ENCODE results near the gene CASP4. TPM values are rescaled to one million over a fixed set of nuclear protein-coding genes. Genes with fewer than 3 reads are reported as not detected.
A peak's percentile ranks its signal among the peaks of the same experiment; 100 is the strongest.

The CASP4 gene
- total RNA-seq, 1 experiment from 2014 or later: 42.0 TPM

GRCh38 chr11:104905271-104905670 lies 63.1 kb downstream of the CASP4 start:
- Mint-ChIP-seq H3K27me3 (ENCODE audit: insufficient read depth, unreplicated experiment) (no peaks in the 10 kb centered on the region), H3K36me3 (ENCODE audit: insufficient read depth, unreplicated experiment) (no peaks in the 10 kb centered on the region), H3K4me3 (ENCODE audit: unreplicated experiment) (no peak overlapping the region), H3K9me3 (ENCODE audit: unreplicated experiment) (no peaks in the 10 kb centered on the region), H3K4me1 (ENCODE audit: low read depth, unreplicated experiment) (no peaks in the 10 kb centered on the region), H3K27ac (ENCODE audit: unreplicated experiment) (no peak overlapping the region)
- Histone ChIP-seq H3K9me3 (no peaks in the 10 kb centered on the region), H3K4me3 (ENCODE audit: low read depth, low read length) (no peak overlapping the region), H3K36me3 (ENCODE audit: control insufficient read depth, insufficient read depth, low read length) (no peaks in the 10 kb centered on the region), H3K4me1 (no peaks in the 10 kb centered on the region), H3K27me3 (replicated peaks; ENCODE audit: control insufficient read depth, insufficient read depth, low read length) (no peaks in the 10 kb centered on the region)
- BruUV-seq (replicated peaks): no TSS peak
- POLR2A ChIA-PET: no interaction called here
- CTCF ChIA-PET: no interaction called here
- TF ChIP-seq CTCF (IDR thresholded peaks at IDR 0.05; ENCODE audit: insufficient read depth in 1 of 2, low read depth in 1 of 2, low read length in 1 of 2, severe bottlenecking in 1 of 2, unreplicated experiment in 1 of 2): peak; percentile 34 to 51
- DNase-seq: peak in 1 of 2 experiments; percentile 29
- intact Hi-C loops (cut with micrococcal nuclease; ENCODE audit: unreplicated experiment): loop anchor here (10.0 kb wide), 1 partner anchor 960 kb away; no protein-coding TSS in a partner anchor

- H3K4me1 Mint-ChIP-seq (ENCODE audit: low read depth, unreplicated experiment): no peaks in the 10 kb centered on the region
- no peaks in the 10 kb centered on the region for H3K9me3 Mint-ChIP-seq (ENCODE audit: unreplicated experiment)
- Histone ChIP-seq H3K4me3 (ENCODE audit: low read depth, low read length) (no peak overlapping the region), H3K4me1 (no peaks in the 10 kb centered on the region), H3K36me3 (ENCODE audit: control insufficient read depth, insufficient read depth, low read length) (no peaks in the 10 kb centered on the region), H3K9me3 (no peaks in the 10 kb centered on the region), H3K27me3 (replicated peaks; ENCODE audit: control insufficient read depth, insufficient read depth, low read length) (no peaks in the 10 kb centered on the region)
- TF ChIP-seq CTCF (IDR thresholded peaks at IDR 0.05; ENCODE audit: insufficient read depth in 1 of 2, low read depth in 1 of 2, low read length in 1 of 2, severe bottlenecking in 1 of 2, unreplicated experiment in 1 of 2): no peak
- ChIA-PET POLR2A (no interaction called here), CTCF (no interaction called here)
- intact Hi-C loops (cut with micrococcal nuclease; ENCODE audit: unreplicated experiment): no loop called here
- peaks cover 3% of the 10 kb centered on the region for H3K27me3 Mint-ChIP-seq (ENCODE audit: insufficient read depth, unreplicated experiment)
- no peak overlapping the region for H3K4me3 Mint-ChIP-seq (ENCODE audit: unreplicated experiment)
- DNase-seq: no peak
- no TSS peak for BruUV-seq (replicated peaks)
- H3K27ac Mint-ChIP-seq (ENCODE audit: unreplicated experiment): no peak overlapping the region
- no peaks in the 10 kb centered on the region for H3K36me3 Mint-ChIP-seq (ENCODE audit: insufficient read depth, unreplicated experiment)
These were observed 69.1 kb downstream of the CASP4 start for GRCh38 chr11:104899226-104899625.

GRCh38 chr11:104898685-104899013 lies 69.7 kb downstream of the CASP4 start:
- H3K4me1 Mint-ChIP-seq (ENCODE audit: low read depth, unreplicated experiment): no peaks in the 10 kb centered on the region
- CTCF ChIA-PET: no interaction called here

More at GRCh38 chr11:104898685-104899013, 69.7 kb downstream of the CASP4 start:
- Histone ChIP-seq H3K36me3 (ENCODE audit: control insufficient read depth, insufficient read depth, low read length) (no peaks in the 10 kb centered on the region), H3K9me3 (no peaks in the 10 kb centered on the region), H3K4me1 (no peaks in the 10 kb centered on the region), H3K27me3 (replicated peaks; ENCODE audit: control insufficient read depth, insufficient read depth, low read length) (no peaks in the 10 kb centered on the region), H3K4me3 (ENCODE audit: low read depth, low read length) (no peak overlapping the region)
- H3K36me3 Mint-ChIP-seq (ENCODE audit: insufficient read depth, unreplicated experiment): no peaks in the 10 kb centered on the region
- POLR2A ChIA-PET: no interaction called here
- TF ChIP-seq CTCF (IDR thresholded peaks at IDR 0.05; ENCODE audit: insufficient read depth in 1 of 2, low read depth in 1 of 2, low read length in 1 of 2, severe bottlenecking in 1 of 2, unreplicated experiment in 1 of 2): no peak
- peaks cover 3% of the 10 kb centered on the region for H3K27me3 Mint-ChIP-seq (ENCODE audit: insufficient read depth, unreplicated experiment)
- no peak for DNase-seq
- H3K27ac Mint-ChIP-seq (ENCODE audit: unreplicated experiment): no peak overlapping the region
- no TSS peak for BruUV-seq (replicated peaks)
- no peak overlapping the region for H3K4me3 Mint-ChIP-seq (ENCODE audit: unreplicated experiment)
- no peaks in the 10 kb centered on the region for H3K9me3 Mint-ChIP-seq (ENCODE audit: unreplicated experiment)
- intact Hi-C loops (cut with micrococcal nuclease; ENCODE audit: unreplicated experiment): no loop called here

Data from Caco-2 (cell line).